Measurements from ENCODE around the gene PPHLN1. TPM values are rescaled to one million over a fixed set of nuclear protein-coding genes. Genes with fewer than 3 reads are reported as not detected.

PPHLN1 gene
- total RNA-seq, 1 donor from 2014 or later: 74.9 TPM

DNA sequence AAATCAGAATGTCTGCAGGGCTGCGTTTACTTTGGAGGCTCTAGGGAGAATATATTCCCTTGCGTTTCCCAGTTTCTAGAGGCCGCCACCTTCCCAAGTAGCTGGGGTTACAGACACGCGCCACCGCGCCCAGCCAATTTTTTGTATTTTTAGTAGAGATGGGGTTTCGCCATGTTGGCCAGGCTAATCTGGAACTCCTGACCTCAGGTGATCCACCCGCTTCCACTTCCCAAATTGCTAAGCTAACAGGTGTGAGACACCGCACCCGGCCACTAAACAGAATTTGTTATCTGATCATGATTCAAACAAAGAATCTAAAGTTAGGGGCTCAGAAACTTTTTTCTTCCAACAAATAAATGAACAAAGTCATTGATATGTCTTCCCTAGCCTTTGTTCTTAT is 114.6 kb downstream of the PPHLN1 start:
- TF ChIP-seq, protein P1, sequence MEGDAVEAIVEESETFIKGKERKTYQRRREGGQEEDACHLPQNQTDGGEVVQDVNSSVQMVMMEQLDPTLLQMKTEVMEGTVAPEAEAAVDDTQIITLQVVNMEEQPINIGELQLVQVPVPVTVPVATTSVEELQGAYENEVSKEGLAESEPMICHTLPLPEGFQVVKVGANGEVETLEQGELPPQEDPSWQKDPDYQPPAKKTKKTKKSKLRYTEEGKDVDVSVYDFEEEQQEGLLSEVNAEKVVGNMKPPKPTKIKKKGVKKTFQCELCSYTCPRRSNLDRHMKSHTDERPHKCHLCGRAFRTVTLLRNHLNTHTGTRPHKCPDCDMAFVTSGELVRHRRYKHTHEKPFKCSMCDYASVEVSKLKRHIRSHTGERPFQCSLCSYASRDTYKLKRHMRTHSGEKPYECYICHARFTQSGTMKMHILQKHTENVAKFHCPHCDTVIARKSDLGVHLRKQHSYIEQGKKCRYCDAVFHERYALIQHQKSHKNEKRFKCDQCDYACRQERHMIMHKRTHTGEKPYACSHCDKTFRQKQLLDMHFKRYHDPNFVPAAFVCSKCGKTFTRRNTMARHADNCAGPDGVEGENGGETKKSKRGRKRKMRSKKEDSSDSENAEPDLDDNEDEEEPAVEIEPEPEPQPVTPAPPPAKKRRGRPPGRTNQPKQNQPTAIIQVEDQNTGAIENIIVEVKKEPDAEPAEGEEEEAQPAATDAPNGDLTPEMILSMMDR (IDR thresholded peaks at IDR 0.05; ENCODE audit: unreplicated experiment): no peak
- no peak for DNase-seq (ENCODE audit: low spot score in 2 of 2, unreplicated experiment in 2 of 2)
- Mint-ChIP-seq H3K9me3 (peaks cover 21% of the 10 kb centered on the region), H3K36me3 (peaks cover 45% of the 10 kb centered on the region), H3K27ac (no peak overlapping the region), H3K4me1 (peaks cover 8% of the 10 kb centered on the region), H3K27me3 (ENCODE audit: low read depth) (no peaks in the 10 kb centered on the region), H3K4me3 (no peak overlapping the region)

DNA sequence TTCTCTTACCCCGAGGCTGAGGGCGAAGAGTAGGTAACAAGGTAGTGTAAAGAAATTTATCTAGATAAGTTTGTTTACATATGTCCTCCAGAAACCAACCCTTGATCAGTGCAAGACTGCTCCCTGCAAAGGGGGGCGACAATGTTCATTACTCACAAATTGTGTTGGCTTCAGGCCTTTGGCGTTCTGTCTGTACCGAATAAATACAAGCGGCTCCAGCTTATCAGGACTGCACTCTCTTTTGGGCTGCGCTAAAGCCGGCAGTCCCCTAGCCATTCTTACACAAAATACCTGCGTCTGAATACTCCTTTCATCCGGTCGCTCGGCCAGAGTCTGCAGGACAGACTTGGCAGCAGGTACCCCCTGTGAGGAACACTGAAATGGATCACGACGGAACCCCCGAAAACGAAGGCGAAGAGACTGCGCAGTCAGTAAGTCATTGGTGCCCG is 116.4 kb downstream of the PPHLN1 start:
- Mint-ChIP-seq H3K27me3 (ENCODE audit: low read depth) (no peaks in the 10 kb centered on the region), H3K4me1 (peaks cover 17% of the 10 kb centered on the region), H3K27ac (peak overlapping the region; percentile 79), H3K4me3 (no peak overlapping the region), H3K36me3 (peaks cover 60% of the 10 kb centered on the region), H3K9me3 (peaks cover 29% of the 10 kb centered on the region)
- TF ChIP-seq, protein P1 (IDR thresholded peaks at IDR 0.05; ENCODE audit: unreplicated experiment): no peak
- DNase-seq (ENCODE audit: low spot score in 2 of 2, unreplicated experiment in 2 of 2): no peak

DNA sequence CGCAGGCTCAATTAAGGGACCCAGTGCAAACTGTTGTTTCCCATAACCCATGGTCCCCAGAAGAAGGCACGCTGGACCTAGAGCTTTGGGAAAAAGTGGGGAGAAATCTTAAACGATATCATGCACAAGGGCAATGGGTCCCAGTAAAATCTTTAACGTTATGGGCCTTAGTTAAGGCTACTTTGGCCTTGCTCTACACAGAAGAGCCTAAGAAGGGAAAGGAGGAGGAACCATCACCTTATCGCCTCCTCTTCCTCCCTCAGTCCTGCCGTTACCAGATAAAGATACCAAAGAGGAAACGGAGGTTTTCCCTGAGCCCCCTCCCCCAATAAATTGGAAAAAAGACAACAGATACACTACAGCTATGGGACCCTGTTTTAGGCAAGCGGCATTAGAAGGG is 116.9 kb downstream of the PPHLN1 start:
- Mint-ChIP-seq H3K27me3 (ENCODE audit: low read depth) (no peaks in the 10 kb centered on the region), H3K4me3 (no peak overlapping the region), H3K27ac (peak overlapping the region; percentile 79), H3K36me3 (peaks cover 61% of the 10 kb centered on the region), H3K4me1 (peaks cover 20% of the 10 kb centered on the region), H3K9me3 (peaks cover 29% of the 10 kb centered on the region)
- no peak for DNase-seq (ENCODE audit: low spot score in 2 of 2, unreplicated experiment in 2 of 2)
- TF ChIP-seq, protein P1 (IDR thresholded peaks at IDR 0.05; ENCODE audit: unreplicated experiment): no peak

DNA sequence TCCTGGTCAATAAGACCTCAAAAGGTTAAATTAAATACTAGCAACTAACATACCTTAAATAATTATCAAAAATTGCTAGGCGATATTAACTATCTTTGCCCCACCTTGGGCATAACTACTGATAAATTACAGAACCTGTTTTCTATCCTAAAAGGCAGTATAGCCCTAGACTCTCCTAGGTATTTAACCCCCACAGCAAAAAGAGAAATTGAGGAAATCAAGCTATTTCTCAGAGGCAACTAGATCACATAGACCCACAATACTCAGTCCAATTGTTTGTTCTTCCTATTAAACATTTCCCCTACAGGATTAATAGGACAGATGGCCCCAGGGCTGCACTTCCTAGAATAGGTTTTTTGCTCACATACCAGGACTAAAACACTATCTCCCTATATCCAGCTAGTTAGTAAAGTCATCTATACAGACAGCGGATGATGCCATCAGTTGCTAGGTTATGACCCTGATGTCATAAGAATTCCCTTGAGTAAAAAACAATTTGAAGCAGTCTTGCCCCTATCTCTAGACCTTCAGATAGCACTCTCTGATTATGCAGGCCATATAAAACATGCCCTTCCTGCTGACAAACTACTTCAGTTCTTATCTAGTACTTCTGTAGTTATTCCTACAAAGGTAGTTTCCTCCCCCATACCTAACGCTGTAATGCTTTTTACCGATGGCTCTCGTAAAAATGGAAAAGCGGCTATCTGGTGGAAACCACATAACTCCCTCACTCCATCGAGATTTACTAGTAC is 118.4 kb downstream of the PPHLN1 start:
- H3K9me3 Mint-ChIP-seq: peaks cover 29% of the 10 kb centered on the region
- H3K4me3 Mint-ChIP-seq: no peak overlapping the region
- DNase-seq (ENCODE audit: low spot score in 2 of 2, unreplicated experiment in 2 of 2): no peak
- no peaks in the 10 kb centered on the region for H3K27me3 Mint-ChIP-seq (ENCODE audit: low read depth)
- peaks cover 20% of the 10 kb centered on the region for H3K4me1 Mint-ChIP-seq
- peaks cover 75% of the 10 kb centered on the region for H3K36me3 Mint-ChIP-seq
- TF ChIP-seq, protein P1 (IDR thresholded peaks at IDR 0.05; ENCODE audit: unreplicated experiment): no peak
- H3K27ac Mint-ChIP-seq: no peak overlapping the region

DNA sequence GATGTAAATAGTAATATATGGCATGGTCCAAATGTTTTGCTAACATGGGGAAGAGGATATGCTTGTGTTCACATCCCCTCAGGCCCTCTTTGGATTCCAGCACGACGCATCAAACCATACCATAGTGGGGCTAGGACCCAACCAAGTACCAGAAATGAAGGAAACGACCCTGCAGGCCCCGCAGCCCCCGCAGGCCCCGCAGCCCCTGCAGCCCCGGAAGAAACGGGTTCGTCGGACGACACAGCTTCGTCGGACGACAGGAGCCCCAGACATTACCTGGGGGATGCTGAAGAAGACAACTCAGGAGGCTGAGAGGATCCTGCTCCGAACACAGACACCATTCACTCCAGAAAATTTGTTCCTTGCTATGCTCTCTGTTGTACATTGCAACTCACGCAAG is 119.9 kb downstream of the PPHLN1 start:
- DNase-seq (ENCODE audit: low spot score in 2 of 2, unreplicated experiment in 2 of 2): no peak
- H3K4me3 Mint-ChIP-seq: no peak overlapping the region
- peaks cover 20% of the 10 kb centered on the region for H3K4me1 Mint-ChIP-seq
- TF ChIP-seq, protein P1 (IDR thresholded peaks at IDR 0.05; ENCODE audit: unreplicated experiment): no peak
- H3K27ac Mint-ChIP-seq: no peak overlapping the region
- peaks cover 29% of the 10 kb centered on the region for H3K9me3 Mint-ChIP-seq
- H3K36me3 Mint-ChIP-seq: peaks cover 73% of the 10 kb centered on the region
- H3K27me3 Mint-ChIP-seq (ENCODE audit: low read depth): no peaks in the 10 kb centered on the region
